ENCODE results near the gene CHD6. TPM values are rescaled to one million over a fixed set of nuclear protein-coding genes. Genes with fewer than 3 reads are reported as not detected.

CHD6 gene
- total RNA-seq, 1 experiment from 2014 or later, result 80.5 TPM

- POLR2A ChIA-PET, result no interaction called here
- no peak for TF ChIP-seq CTCF (IDR thresholded peaks at IDR 0.05; ENCODE audit: insufficient read depth in 1 of 2, low read depth in 1 of 2, low read length in 1 of 2, severe bottlenecking in 1 of 2, unreplicated experiment in 1 of 2)
- CTCF ChIA-PET, result no interaction called here
- Mint-ChIP-seq H3K27me3 (ENCODE audit: insufficient read depth, unreplicated experiment) (no peaks in the 10 kb centered on the region), H3K36me3 (ENCODE audit: insufficient read depth, unreplicated experiment) (peaks cover 24% of the 10 kb centered on the region), H3K27ac (ENCODE audit: unreplicated experiment) (no peak overlapping the region), H3K4me1 (ENCODE audit: low read depth, unreplicated experiment) (peaks cover 1% of the 10 kb centered on the region), H3K4me3 (ENCODE audit: unreplicated experiment) (no peak overlapping the region), H3K9me3 (ENCODE audit: unreplicated experiment) (peaks cover 11% of the 10 kb centered on the region)
- 0 out of 2 replicates have a peak, but pooled peaks cover 3% of the 10 kb centered on the region for H3K9me3 ChIP-seq
- BruUV-seq (replicated peaks), result no TSS peak
- DNase-seq, result no peak
- intact Hi-C loops (cut with micrococcal nuclease; ENCODE audit: unreplicated experiment), result no loop called here
- H3K4me3 ChIP-seq (ENCODE audit: low read depth, low read length), result no peak overlapping the region
- H3K27me3 ChIP-seq (replicated peaks; ENCODE audit: control insufficient read depth, insufficient read depth, low read length), result no peaks in the 10 kb centered on the region
- H3K4me1 ChIP-seq, result no peaks in the 10 kb centered on the region
- peaks cover 5% of the 10 kb centered on the region for H3K36me3 ChIP-seq (ENCODE audit: control insufficient read depth, insufficient read depth, low read length)
Measured at GRCh38 chr20:41552295-41553068, 65.7 kb downstream of the CHD6 start.

GRCh38 chr20:41551011-41551705 is 67.0 kb downstream of the CHD6 start:
- Mint-ChIP-seq H3K36me3 (ENCODE audit: insufficient read depth, unreplicated experiment) (peaks cover 30% of the 10 kb centered on the region), H3K4me3 (ENCODE audit: unreplicated experiment) (no peak overlapping the region), H3K27ac (ENCODE audit: unreplicated experiment) (no peak overlapping the region), H3K9me3 (ENCODE audit: unreplicated experiment) (peaks cover 11% of the 10 kb centered on the region), H3K27me3 (ENCODE audit: insufficient read depth, unreplicated experiment) (no peaks in the 10 kb centered on the region), H3K4me1 (ENCODE audit: low read depth, unreplicated experiment) (peaks cover 6% of the 10 kb centered on the region)
- no peak overlapping the region for H3K4me3 ChIP-seq (ENCODE audit: low read depth, low read length)
- CTCF ChIA-PET, result no interaction called here
- no peaks in the 10 kb centered on the region for H3K4me1 ChIP-seq
- H3K9me3 ChIP-seq, result 0 out of 2 replicates have a peak, but pooled peaks cover 3% of the 10 kb centered on the region
- no peak for DNase-seq
- no peaks in the 10 kb centered on the region for H3K27me3 ChIP-seq (replicated peaks; ENCODE audit: control insufficient read depth, insufficient read depth, low read length)
- POLR2A ChIA-PET, result no interaction called here
- TF ChIP-seq CTCF (IDR thresholded peaks at IDR 0.05; ENCODE audit: insufficient read depth in 1 of 2, low read depth in 1 of 2, low read length in 1 of 2, severe bottlenecking in 1 of 2, unreplicated experiment in 1 of 2), result no peak
- H3K36me3 ChIP-seq (ENCODE audit: control insufficient read depth, insufficient read depth, low read length), result peaks cover 2% of the 10 kb centered on the region
- intact Hi-C loops (cut with micrococcal nuclease; ENCODE audit: unreplicated experiment), result no loop called here
- no TSS peak for BruUV-seq (replicated peaks)

GRCh38 chr20:41547221-41547620 is 71.0 kb downstream of the CHD6 start:
- no peaks in the 10 kb centered on the region for H3K4me1 ChIP-seq
- intact Hi-C loops (cut with micrococcal nuclease; ENCODE audit: unreplicated experiment), result no loop called here
- no peak overlapping the region for H3K4me3 Mint-ChIP-seq (ENCODE audit: unreplicated experiment)
- peaks cover 29% of the 10 kb centered on the region for H3K36me3 Mint-ChIP-seq (ENCODE audit: insufficient read depth, unreplicated experiment)
- H3K27me3 Mint-ChIP-seq (ENCODE audit: insufficient read depth, unreplicated experiment), result no peaks in the 10 kb centered on the region
- ChIA-PET CTCF (no interaction called here), POLR2A (no interaction called here)
- no peaks in the 10 kb centered on the region; the same call in 1 of the 2 replicates for H3K36me3 ChIP-seq (ENCODE audit: control insufficient read depth, insufficient read depth, low read length)
- no peak overlapping the region for H3K27ac Mint-ChIP-seq (ENCODE audit: unreplicated experiment)
- peaks cover 11% of the 10 kb centered on the region for H3K9me3 Mint-ChIP-seq (ENCODE audit: unreplicated experiment)
- no TSS peak for BruUV-seq (replicated peaks)
- no peak overlapping the region for H3K4me3 ChIP-seq (ENCODE audit: low read depth, low read length)
- peaks cover 6% of the 10 kb centered on the region for H3K4me1 Mint-ChIP-seq (ENCODE audit: low read depth, unreplicated experiment)
- H3K9me3 ChIP-seq, result no peaks in the 10 kb centered on the region
- TF ChIP-seq CTCF (IDR thresholded peaks at IDR 0.05; ENCODE audit: insufficient read depth in 1 of 2, low read depth in 1 of 2, low read length in 1 of 2, severe bottlenecking in 1 of 2, unreplicated experiment in 1 of 2), result no peak
- H3K27me3 ChIP-seq (replicated peaks; ENCODE audit: control insufficient read depth, insufficient read depth, low read length), result no peaks in the 10 kb centered on the region
- no peak for DNase-seq
